ENCODE measurements around the gene POTEG. TPM values are rescaled to one million over a fixed set of nuclear protein-coding genes. Genes with fewer than 3 reads are reported as not detected.
"Not testable (repeated sequence)": the region's sequence is repeated elsewhere in the genome, so short reads cannot be mapped to it uniquely, and the experiment has no call there.

POTEG gene
- total RNA-seq, 1 donor from 2014 or later, result not detected

GRCh38 chr14:19372813-19373500 is 61.2 kb downstream of the POTEG start:
- DNase-seq (ENCODE audit: low read depth), result not testable (repeated sequence)

DNA sequence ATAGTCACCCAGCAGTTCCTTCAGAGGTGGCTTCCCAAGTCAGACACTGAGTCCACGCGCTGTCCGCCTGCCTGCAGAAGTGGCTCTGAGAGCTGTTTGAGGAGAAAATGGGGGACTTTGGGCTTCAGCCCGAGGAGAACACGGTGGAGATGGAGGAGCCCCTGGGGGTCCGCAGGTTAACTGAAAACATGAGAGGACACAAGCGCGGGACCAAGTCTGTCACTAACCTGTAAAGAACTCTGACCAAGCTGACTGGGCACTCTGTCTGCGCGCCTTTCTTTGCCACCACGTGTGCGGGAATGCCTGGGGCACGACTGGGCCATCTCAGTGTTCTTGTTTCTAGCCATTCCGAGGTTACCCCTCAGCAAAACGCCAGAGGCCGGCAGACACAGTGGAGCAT is 62.4 kb downstream of the POTEG start:
- not testable (repeated sequence) for DNase-seq (ENCODE audit: low read depth)

DNA sequence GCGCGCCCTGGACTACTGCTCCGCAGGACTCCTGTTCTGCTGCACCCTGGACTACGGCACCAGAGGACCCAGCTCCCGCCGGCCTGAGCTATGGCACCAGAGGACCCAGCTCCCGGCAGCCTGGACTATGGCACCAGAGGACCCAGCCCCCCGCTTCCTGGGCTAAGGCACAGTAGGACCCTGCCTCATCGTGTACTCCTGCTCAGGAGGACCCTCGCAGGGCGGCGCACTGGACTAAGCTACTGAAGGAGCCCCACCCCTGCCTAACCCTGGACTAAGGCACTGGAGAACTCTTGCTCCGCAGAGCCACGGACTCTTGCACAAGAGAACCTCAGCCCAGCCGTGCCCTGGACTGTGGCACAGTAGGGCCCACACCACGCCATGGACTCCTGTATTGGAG is 71.3 kb downstream of the POTEG start:
- not testable (repeated sequence) for DNase-seq (ENCODE audit: low read depth)

DNA sequence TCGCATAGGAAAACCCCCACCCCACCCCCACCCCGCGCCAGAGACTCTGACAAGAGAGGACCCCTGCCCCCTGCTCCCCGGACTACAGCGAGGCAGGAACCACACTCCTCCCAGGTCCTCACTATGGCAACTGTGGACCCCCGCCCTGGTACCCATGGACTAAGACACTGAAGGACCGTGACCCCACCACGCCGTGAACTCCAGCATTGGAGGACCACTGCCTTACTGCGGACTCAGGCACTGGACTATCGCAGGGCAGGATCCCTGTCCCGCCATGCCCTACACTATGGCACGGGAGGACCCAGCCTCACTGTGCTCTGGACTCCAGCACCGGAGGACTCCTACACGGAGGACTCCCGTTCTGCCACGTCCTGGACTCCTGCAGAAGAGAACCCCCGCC is 71.8 kb downstream of the POTEG start:
- not testable (repeated sequence) for DNase-seq (ENCODE audit: low read depth)

GRCh38 chr14:19361636-19362253 is 72.4 kb downstream of the POTEG start:
- DNase-seq (ENCODE audit: low read depth), result not testable (repeated sequence)

DNA sequence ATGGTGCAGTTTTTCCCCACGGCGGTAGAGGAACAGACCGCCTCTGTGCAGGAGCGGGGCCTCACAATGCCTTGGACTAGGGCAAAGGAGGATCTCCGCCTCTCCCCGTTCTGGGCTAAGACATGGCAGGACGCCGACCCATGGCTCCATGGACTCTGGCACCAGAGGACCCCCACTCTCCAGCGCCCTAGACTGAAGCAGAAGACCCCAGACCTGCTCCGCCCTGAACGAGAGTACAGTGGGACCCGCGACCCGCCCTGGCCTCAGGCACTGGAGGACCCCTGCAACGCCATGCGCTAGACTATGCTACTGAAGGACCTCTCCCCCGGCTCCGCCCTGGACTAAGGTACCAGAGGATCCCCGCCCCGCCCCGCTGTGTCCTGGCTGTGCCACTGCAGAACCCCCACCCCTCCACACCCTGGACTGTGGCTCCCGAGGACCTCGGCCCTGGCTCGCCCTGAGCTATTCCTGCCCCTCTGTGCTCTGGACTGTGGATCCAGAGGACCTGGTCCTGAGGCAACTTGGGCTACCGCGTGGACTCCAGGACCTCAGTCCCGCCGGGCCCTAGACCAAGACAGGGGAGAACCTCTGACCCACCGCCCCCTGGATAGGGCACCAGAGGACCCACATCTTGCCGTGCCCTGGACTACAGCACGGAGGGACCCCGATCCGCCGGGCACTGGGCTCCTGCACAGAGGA is 73.1 kb downstream of the POTEG start:
- not testable (repeated sequence) for DNase-seq (ENCODE audit: low read depth)

Measured in renal cortical epithelial cell (primary cell).